Adipose tissue (tissue), 3 donors: Measurements from ENCODE around the gene CAMTA2. TPM values are rescaled to one million over a fixed set of nuclear protein-coding genes. Genes with fewer than 3 reads are reported as not detected.

Experiments used
- H3K27ac ChIP-seq: one replicate; pipeline ENCODE4 v1.5.1; 2013; ENCODE audit warnings: low read depth, low read length
- WGBS, 3 donors: extraction: QIAGEN DNeasy Blood & Tissue Kit; methylation state at CpG; one replicate each; pipeline ENCODE4 v1.1.7; 2013; 5-methylcytosine and 5-hydroxymethylcytosine counted together
- polyA plus RNA-seq, 3 donors: library from polyadenylated mRNA; stranded (reverse); fragments of 200-250 nt; gene quantifications; one replicate each; pipeline ENCODE4 v1.2.3, GENCODE V29; 2013
- donor health status: healthy with polysubstance abuse.
- donor health status: Bipolar disorder and iron deficiency.
- donor health status: healthy.

The CAMTA2 gene
- polyA plus RNA-seq, 3 donors, result 23.2 to 78.6 (median 60.5) TPM

DNA sequence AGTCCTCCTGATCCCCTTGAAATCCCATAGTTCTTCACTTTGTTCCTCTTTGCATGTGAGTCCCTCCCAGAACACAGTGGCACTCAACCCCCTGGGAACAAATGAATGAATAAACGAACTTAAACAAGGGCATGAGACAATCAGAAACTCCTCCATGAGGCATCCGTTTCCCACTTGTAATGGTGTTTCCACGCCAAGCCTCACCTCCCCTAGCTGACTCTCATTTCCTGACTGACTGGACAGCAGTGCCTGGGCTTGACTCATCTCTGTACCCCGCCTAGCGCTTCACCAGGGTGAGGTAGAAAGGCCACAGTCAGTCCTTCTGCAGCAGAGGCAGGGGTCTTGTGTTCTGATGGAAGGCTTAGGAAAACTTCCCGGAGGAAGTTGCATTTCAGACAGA lies 24.5 kb upstream of the CAMTA2 start:
- WGBS, 3 donors, result 75 to 86% (median 78%) methylated on average over 6 of the region's 6 CpGs
- no peak overlapping the region for H3K27ac ChIP-seq

- H3K27ac ChIP-seq, result no peak overlapping the region
- WGBS, 3 donors, result 94 to 96% (median 94%) methylated on average over 18 of the region's 18 CpGs
These were observed 15.9 kb upstream of the CAMTA2 start for GRCh38 chr17:5003214-5003867.

- 92 to 94% (median 93%) methylated on average over 20 of the region's 20 CpGs for whole genome bisulfite sequencing, 3 donors
- H3K27ac ChIP-seq, result no peak overlapping the region
These were observed 14.8 kb upstream of the CAMTA2 start for GRCh38 chr17:5002121-5002788.

GRCh38 chr17:5000237-5000639 lies 12.8 kb upstream of the CAMTA2 start:
- no peak overlapping the region for H3K27ac ChIP-seq
- WGBS, 3 donors, result 40 to 67% (median 61%) methylated on average over 11 of the region's 11 CpGs

DNA sequence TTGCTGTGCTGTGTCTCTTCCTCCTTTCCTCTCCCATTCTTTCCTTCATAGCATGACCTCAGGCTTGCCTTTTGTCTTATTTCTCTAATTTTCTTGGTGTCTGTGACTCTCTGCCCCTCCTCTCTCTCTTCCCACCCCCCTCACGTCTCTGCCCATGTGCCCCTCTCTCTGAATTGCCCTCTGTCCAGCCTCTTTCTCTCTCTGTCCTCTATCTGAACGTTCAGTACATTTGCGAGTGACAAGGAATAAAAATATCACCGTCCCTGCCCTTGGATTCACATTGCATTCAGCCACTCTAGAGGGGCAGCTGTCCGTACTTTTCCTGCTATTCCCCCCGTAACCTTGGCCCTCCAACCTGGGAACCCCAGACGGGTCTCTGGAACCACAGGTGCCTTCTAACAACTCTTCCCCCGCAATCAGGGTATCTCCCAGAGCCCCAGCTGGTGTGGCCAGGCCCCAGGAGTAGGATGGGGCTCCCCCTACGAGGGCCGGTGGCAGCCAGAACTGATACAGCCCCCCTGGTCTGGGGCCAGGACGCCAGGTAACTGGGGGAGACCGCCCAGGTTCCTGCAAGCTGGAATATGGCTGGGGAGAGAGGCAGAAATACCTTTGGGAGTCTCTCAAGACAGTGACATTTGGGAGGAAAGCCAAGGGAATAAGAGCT lies 12.1 kb upstream of the CAMTA2 start:
- 39 to 78% (median 69%) methylated on average over 12 of the region's 12 CpGs for WGBS, 3 donors
- H3K27ac ChIP-seq, result no peak overlapping the region

GRCh38 chr17:4998732-4999429 lies 11.4 kb upstream of the CAMTA2 start:
- WGBS, 3 donors, result 12 to 30% (median 20%) methylated on average over 14 of the region's 14 CpGs
- H3K27ac ChIP-seq, result no peak overlapping the region

DNA sequence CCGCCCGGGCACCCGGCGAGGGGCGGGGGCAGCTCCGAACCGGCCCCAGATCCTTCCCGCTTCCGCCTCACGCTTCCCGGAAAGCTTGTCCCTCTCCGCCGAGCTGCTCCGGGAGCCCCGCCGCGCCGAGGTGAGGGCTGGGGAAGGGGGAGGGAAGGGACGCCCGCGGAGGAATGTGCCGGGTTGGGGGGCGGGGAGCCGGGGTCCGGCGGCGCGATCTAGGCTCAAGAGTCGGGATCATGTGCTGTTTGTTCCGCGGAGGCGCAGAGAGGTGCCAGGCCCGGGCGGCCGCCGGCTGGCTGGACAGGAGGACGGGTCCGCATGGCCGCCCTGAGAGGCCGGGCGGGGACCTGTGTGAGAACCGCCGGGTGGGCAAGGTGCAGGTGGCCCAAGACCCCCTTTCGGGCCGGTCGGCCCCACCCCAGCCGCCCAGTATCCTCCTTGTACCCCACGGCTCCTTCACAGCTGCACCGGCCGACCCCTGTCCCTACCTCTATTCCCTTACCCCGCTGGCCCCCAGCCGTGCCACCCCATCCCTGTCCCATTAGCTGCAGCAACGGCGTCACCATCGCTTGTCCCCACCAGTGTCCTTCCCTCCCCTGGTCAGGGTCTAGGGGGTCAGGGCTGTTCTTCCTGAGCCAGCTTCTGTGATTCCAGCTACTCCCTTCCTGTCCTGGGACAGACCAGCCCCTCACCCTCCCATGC lies 10.7 kb upstream of the CAMTA2 start:
- H3K27ac ChIP-seq, result no peak overlapping the region
- WGBS, 3 donors, result 1 to 2% (median 2%) methylated on average over 42 to 55 of the region's 55 CpGs

DNA sequence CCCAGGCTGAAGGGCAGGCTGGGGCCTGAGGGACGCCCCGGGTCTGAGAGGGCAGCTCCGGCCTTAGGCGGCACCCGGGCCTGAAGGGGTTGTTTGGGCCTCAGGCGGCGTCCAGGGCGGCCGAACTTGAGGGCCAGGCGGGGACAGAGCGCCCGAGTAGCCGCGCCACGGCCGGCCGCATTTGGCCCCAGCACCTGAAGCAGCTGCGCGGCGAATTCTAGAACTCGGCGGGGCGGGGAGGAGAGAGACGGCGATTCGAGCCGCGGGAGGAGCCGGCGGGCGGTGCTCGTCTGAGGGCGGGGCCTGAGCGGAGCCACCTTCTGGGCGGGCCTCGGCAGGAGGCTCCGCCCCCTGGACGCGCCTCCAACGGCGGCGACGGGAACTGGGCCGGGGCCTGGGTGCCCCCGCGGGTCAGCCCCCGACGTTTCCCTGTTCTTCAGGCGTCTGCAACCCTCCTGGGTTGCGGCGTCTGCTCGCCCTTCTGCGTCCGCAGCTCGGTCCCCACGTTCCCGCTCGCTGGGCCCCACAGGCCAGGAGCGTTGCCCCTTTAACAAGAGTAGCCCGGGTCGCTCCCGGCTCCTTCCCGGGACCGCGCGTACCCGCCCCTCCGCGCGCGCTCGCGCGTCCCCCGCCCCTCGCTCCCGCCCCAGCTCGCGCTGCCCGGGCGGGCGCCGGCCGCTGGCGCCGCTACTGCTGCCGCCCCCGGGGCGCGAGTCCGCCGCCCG lies 10.0 kb upstream of the CAMTA2 start, which contains the start of the genes INCA1 and KIF1C:
TSS of gene INCA1 (minus strand) at position 221 of the 725 bp plus-strand sequence. CDS start 3,085 bp downstream, outside the sequence.
TSS of gene KIF1C (plus strand) at position 649 of the 725 bp plus-strand sequence. CDS start 2,297 bp downstream, outside the sequence.
- peak within 1 kb of the TSS; percentile 54 for H3K27ac ChIP-seq
- WGBS, 3 donors, result 0 to 1% (median 1%) methylated on average over 66 to 93 of the region's 93 CpGs

GRCh38 chr17:4994081-4994595 lies 6.7 kb upstream of the CAMTA2 start:
- no peak overlapping the region for H3K27ac ChIP-seq
- 78 to 86% (median 84%) methylated on average over 6 of the region's 6 CpGs for WGBS, 3 donors

GRCh38 chr17:4987767-4988567 lies 492 bp upstream of the CAMTA2 start:
- 1 to 7% (median 1%) methylated on average over 29 to 30 of the region's 30 CpGs for WGBS, 3 donors
- peak overlapping the region; percentile 56 for H3K27ac ChIP-seq

DNA sequence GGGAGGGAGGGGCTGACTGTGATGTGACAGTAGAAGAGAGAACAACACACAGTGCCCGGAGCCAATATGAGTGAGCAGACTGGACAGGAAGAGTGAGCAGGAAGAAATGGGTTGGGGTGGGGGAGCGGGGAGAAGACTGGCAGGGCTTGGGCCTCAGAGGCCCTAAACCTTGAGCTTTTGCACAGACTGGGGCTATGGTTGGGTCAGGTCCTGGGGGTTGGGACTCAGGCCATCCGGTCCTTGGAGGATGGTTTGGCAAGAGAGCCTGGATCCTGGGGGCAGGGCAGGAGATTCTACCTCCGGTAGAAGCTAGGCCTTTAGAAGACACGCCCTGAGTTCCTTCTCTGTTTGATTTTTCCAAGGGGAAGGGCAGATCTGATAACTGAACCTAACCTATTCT lies 1.1 kb downstream of the CAMTA2 start:
- no peak overlapping the region for H3K27ac ChIP-seq
- WGBS, 3 donors, result 24 to 30% (median 29%) methylated on average over 5 of the region's 5 CpGs

- 56 to 66% (median 61%) methylated on average over 5 of the region's 5 CpGs for WGBS, 3 donors
- H3K27ac ChIP-seq, result no peak overlapping the region
These were observed 5.2 kb downstream of the CAMTA2 start for GRCh38 chr17:4982305-4982704.

DNA sequence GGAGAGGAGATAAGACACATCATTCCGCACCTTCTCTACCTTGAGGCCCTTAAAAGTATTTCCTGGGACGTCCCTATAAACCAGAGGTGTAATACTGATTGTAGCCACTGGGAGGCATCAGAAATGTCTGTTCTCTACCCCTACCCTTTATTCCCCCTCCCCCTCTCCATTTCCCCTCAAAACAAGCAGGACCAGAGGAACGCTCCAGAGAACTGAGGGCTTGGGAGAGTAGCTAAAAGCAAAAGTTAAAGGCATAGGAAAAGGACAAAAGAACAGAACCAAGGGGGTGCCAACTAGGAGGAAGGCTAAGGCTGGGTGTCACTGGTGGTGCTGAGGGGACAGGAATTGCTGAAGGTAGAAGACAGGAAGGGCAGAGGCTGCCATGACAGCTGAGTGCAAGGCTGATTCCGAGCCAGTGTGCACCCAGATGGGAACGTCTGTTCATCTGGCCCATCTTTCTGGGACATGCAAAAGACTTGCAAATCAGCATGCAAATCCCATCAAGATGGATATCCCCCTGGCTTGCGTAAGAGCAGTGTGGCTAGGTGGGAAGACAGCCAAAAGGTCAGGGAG lies 6.7 kb downstream of the CAMTA2 start:
- H3K27ac ChIP-seq, result no peak overlapping the region
- 35 to 44% (median 40%) methylated on average over 6 of the region's 6 CpGs for WGBS, 3 donors

GRCh38 chr17:4978726-4979125 lies 8.7 kb downstream of the CAMTA2 start:
- H3K27ac ChIP-seq, result no peak overlapping the region

DNA sequence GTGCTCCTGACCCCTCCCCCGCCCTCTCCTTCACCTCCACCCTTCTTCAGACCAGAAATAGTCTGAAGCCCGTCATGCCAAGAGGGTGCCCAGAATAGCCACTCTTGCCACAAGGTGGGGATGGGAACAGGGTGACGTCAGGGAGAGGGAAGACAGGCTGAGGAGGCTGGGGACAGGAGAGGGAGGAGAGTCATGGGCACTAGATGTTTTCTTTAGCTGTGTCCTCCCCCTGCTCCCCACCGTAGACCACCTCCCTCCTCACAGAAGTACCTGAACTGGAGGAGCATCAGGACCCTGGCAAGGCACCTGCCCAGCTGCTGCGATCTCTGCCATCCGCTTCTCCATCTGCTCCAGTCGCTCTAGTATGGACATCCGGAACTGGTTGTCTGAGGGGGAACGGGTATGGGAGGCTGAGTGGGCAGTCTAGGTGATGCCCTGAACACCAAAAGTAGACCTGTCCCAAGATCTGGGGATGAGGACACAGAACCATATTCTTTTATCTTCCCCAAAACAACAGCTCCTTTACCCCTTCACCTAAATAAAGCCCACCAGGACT lies 13.3 kb downstream of the CAMTA2 start:
- WGBS, 3 donors, result 86 to 92% (median 91%) methylated on average over 9 of the region's 9 CpGs
- no peak overlapping the region for H3K27ac ChIP-seq
